ENCODE data around the gene OVOL1.
A peak's percentile ranks its signal among the peaks of the same experiment; 100 is the strongest.

OVOL1 gene

GRCh38 chr11:65793144-65793581 lies 6.3 kb downstream of the OVOL1 start:
- peak; percentile 91 for DNase-seq

- no peak for DNase-seq
Observed at GRCh38 chr11:65793625-65794400, 7.0 kb downstream of the OVOL1 start.

- no peak for DNase-seq
Observed at GRCh38 chr11:65794570-65795510, 8.0 kb downstream of the OVOL1 start.

DNA sequence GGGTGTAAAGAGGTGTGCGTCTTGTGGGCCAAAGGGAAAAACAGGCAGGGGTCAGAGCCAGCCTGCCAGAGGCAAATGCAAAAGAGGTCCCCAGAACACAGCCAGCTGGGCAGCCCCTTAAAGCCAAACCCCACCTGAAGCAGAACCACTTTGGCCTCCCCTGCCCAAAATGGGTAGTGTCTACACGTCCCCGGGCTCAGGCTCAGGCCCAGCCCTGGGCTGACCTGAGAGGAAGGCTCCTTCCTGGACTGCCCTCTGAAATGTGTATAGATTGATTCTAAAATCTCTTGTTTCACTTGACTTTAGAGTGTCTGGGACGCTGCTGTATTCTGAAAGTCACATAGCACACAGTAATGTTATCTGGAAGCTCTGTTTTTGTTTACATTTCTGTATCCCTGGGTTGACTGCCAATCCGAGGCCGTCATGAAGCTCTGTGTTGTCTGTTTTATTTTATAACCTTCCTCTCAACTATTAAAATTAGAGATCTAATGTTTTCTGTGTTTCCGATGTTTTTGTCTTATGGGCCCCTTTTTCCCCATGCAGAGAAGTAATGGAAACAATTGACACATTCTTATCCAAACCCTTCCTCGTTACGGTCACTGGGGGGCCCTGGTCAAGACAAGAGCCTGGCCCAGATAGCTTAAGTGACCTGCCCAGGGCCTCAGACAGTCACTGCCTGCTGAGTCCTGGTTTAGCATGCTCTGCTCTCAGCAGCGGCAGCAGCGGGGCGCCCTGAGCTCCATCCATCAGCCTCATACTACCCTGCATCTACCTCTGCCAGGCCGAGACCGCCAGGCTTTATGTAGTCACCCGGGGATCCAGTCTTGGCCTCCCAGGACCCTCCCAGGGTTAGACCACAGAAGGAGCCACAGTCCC lies 10.1 kb downstream of the OVOL1 start:
- DNase-seq: no peak

DNA sequence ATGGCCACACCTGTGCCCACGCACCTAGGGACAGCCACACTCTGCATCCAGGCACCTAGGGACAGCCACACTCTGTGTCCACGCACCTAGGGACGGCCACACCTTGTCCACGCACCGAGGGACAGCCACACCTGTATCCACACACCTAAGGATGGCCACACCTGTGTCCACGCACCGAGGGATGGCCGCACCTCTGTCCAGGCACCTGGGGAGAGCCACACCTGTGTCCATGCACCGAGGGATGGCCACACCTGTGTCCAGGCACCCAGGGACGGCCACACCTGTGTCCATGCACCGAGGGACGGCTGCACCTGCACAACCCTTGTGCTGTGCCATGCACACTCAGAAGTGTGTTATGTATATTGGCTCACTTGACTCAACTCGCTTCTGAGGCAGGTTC lies 10.8 kb downstream of the OVOL1 start:
- DNase-seq: no peak

DNA sequence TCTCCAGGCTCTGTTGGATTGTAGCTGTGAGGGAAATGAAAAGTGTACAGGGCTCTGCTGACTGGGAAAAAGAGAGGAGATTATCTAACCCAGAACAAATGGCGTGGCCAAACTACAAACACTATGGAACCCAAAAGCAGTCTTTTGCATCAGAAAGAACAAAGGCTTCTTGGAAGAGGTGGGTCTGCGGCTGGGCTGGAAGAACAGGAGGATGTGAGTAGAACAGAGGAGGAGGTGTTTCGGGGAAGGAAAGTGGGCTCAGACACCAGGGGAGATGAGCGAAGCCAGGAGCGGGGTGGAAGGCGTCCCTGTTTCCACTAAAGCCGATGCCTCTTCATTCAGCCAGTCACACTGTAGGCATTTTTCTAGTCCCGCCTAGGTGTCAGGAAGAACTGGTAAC lies 12.0 kb downstream of the OVOL1 start:
- DNase-seq: no peak

- DNase-seq: no peak
Observed at GRCh38 chr11:65801153-65801987, 14.5 kb downstream of the OVOL1 start.

GRCh38 chr11:65802841-65803240 lies 16.0 kb downstream of the OVOL1 start:
- no peak for DNase-seq

DNA sequence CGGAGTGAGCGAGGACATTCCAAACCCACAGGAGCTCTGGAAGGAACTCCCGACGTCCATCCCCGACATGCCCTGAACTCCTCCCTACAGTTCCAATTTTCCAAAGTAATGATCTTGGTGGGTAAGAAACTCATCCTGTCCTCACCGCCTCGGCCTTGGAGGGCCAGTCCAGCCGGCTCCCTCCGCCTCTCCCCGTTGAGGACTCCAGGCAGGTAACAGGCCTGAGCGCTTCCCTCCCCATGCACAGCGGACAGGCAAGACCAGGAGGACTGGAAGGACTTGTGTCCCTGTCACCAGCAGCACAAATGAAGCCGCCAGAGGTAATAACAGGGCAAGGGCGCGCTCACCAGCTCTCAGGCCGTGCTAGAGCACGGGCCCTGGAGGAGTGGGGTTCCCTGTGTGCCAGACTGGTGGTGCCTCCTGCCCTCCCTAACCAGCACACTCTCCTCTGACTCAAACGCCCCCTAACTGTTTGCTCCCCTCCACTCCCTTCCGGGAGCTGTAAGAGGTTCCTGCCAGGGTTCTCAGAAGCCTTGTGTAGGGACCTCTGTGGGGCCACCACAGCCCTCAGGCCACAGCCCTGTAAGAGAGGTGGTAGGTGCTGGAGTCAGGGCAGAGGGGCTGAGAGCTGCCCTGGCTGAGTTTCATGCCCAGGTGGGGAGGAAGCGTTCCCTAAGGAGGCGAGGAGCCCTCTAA lies 17.1 kb downstream of the OVOL1 start:
- DNase-seq: no peak

DNA sequence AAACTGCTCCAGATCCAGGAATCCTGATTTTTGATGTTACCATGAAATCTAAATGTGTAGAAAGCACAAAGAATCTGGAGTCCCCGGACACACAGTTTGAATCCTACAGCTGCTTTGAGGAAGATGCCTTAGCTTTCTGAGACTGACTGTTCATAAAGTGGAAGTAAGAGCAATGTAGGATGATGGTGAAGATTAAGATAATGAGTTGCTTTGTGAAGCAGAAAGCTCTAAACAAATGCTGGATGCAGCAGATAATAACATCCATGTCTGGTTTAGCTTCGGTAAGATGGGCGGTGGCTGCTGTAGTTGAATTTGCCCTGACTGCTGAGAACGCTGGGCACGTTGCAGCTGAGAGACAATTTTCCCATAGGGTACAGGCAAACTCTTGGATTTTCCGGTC lies 20.1 kb downstream of the OVOL1 start:
- DNase-seq: no peak

- DNase-seq: no peak
Observed at GRCh38 chr11:65808744-65809341, 22.0 kb downstream of the OVOL1 start.

DNA sequence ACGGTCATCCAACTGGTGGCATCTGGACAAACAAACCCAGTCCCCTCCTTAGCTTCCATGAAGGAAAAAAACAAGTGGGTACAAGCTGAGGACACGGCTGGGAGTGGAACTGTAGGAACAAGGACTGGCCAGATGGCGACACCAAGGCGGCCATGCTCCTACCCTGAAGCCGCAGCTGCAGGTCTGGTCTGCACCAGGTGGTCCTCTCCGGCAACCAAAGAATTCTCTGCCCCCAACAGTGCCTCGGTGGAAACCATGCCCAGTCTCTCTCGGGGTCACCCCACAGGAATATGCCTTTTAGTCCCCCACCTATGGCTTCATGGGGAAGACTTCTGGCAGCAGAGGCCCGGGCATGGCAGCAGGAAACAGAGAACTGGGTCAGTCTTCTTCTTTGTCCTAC lies 22.6 kb downstream of the OVOL1 start:
- DNase-seq: no peak

DNA sequence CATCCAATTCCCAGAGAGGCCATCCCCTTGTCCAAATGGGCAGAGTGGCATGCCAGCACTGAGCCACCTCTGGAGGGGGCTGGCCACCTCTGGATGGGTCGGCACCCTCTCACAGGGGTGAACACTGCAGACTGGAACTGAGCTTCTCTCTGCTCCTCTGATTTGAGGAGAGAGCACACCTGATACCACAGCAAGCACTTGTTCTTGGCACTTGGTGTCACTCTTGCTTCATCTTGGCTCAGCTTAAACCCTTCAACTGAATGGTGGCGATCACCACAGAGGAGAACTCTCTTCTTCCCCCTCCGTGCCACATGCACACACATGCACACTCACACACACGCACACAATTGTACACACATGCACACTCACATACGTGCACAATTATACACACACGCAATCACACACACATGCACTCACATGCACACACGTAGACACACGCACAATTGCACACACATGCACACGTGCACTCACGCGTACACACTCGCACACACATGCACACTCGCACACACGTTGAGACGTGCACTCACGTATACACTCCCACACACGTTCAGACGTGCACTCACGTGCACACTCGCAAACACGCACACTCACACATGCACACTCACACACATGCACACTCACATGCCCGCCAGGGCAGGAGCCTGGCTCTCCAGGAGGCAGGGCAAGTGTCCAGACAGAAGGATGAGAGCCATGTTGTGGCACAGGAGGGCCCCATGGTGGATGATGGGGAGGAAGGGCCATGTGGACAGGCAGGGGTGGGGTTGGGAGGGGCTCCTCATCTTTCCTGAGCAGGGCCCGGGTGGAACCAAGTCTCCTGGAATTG lies 23.4 kb downstream of the OVOL1 start:
- DNase-seq: no peak

- DNase-seq: no peak
Observed at GRCh38 chr11:65811764-65812475, 25.1 kb downstream of the OVOL1 start.

GRCh38 chr11:65814131-65814985 lies 27.5 kb downstream of the OVOL1 start:
- no peak for DNase-seq

DNA sequence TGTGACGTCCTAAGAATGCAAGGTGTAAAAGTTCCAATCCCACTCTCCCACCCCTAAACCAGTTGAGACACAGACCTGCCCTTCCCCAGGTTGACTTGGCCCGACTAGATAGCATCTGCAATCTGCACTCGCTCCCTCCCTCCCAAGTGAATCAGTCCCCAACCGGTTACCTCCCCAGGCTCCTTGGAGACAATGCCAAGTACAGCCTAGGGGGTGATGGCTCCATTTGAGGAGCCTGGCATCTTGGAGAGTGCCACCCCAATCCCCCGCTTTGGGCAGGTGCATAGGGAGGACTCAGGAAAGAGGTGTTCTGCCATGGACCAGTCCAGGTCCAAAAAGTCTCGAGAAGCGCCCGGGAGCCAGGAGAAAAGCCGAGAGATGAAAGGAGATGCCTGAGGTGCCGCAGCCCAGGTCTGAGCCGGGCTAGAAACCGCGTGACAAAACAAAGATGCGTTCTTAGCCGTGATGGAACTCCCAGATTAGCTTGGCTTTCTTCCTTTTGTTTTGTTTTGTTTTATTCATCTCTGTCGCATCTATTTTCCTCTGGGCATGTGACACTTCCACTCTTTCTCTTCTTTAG lies 28.2 kb downstream of the OVOL1 start:
- DNase-seq: no peak

DNA sequence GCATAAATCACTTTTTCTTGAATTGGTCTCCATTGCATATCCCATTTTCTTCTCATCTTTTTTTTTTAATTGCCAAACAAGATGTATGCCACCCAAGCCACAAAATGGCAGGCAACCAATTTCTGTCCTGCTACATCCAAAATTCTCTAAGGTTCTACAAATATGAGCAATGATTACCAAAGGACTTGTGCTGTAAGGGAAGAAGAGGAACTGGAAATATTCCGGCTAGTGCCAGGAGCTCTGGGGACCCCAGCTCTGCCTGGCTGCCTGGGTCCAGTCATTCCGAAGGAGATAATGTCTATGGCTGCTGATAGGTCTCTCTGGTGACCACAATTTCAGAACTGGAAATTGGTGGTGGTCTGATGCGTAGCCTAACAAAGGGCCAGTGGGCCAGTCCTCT lies 29.8 kb downstream of the OVOL1 start:
- no peak for DNase-seq

- DNase-seq: no peak
Observed at GRCh38 chr11:65817312-65817834, 30.5 kb downstream of the OVOL1 start.
